Adrenal gland (tissue), 5 donors: ENCODE data around the gene ARPC5.

ENCODE experiments used
- POLR2A ChIP-seq, 2 donors: fragments of 450-650 bp; IDR thresholded peaks; one replicate each; pipeline ENCODE4 v1.6.1; 2017; ENCODE audit warnings: antibody characterized with exemption in 2 of 2, mild to moderate bottlenecking in 2 of 2, moderate library complexity in 1 of 2
- TF ChIP-seq, protein P1 (sequence below), 6 experiments: fragments of 450-650 bp in 4 of 6; fragments of 200-600 bp in 2 of 6; sonication (generic) in 1 of 6; IDR thresholded peaks; 1 replicate in 5 of 6; 2 replicates in 1 of 6; pipeline versions ENCODE4 v1.5.1 to v1.8.0; 2016 to 2021; ENCODE audit warnings: antibody characterized with exemption in 6 of 6, mild to moderate bottlenecking in 2 of 6, moderate library complexity in 1 of 6
- donor health status: DM: no; HTN: no; CAD: no.

DNA sequence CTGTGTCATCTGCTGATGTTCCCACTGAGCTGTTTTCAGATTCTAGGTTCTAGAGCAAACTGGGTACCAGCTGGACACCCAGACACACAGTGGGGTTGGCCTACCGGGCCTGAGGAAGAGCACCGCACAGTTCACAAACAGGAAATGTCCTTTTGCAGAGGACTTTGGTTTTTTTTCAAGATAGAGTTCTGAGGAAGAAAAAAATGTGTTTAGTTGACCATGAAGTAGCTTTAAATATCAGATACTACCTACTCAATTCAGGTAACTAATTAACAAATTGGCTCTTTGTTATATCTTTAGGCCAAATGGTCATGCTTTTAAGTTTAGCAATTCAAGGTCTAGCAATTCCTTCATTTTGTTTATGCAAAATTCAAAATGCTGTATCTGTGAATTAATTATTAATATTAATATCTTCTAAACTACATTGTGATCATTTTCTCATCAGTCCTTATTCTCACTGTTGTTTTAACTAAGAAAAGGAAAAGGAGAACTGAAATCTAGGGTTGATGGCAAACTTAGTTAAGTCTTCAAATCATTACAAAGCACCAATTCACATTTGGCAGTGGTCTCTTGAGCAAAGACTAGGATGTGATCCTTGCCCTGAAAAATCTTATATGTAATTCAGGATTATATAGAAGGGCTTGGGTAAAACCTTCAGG is 28.1 kb downstream of the ARPC5 start:
- TF ChIP-seq, protein P1, sequence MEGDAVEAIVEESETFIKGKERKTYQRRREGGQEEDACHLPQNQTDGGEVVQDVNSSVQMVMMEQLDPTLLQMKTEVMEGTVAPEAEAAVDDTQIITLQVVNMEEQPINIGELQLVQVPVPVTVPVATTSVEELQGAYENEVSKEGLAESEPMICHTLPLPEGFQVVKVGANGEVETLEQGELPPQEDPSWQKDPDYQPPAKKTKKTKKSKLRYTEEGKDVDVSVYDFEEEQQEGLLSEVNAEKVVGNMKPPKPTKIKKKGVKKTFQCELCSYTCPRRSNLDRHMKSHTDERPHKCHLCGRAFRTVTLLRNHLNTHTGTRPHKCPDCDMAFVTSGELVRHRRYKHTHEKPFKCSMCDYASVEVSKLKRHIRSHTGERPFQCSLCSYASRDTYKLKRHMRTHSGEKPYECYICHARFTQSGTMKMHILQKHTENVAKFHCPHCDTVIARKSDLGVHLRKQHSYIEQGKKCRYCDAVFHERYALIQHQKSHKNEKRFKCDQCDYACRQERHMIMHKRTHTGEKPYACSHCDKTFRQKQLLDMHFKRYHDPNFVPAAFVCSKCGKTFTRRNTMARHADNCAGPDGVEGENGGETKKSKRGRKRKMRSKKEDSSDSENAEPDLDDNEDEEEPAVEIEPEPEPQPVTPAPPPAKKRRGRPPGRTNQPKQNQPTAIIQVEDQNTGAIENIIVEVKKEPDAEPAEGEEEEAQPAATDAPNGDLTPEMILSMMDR (IDR thresholded peaks at IDR 0.05): no peak
- TF ChIP-seq POLR2A (IDR thresholded peaks at IDR 0.05): no peak
